Testis (tissue), 2 donors: Measurements from ENCODE around the gene CD300E.

Experiments used
- CTCF ChIP-seq, 3 experiments: fragments of 450-650 bp in 2 of 3; fragments of 200-600 bp in 1 of 3; sonication (generic) in 1 of 3; IDR thresholded peaks; one replicate each; pipeline ENCODE4 v1.5.1; 2016 to 2019; ENCODE audit warnings: antibody characterized with exemption in 3 of 3, mild to moderate bottlenecking in 2 of 3, moderate library complexity in 1 of 3
- POLR2A ChIP-seq: fragments of 450-650 bp; IDR thresholded peaks from one replicate; pipeline ENCODE4 v1.6.1; 2017; ENCODE audit warnings: antibody characterized with exemption, mild to moderate bottlenecking, moderate library complexity

GRCh38 chr17:74616696-74617095 lies 6.8 kb downstream of the CD300E start:
- TF ChIP-seq POLR2A, result no peak
- no peak for TF ChIP-seq CTCF (IDR thresholded peaks at IDR 0.05)
